H1 (cell line): Measurements from ENCODE around the gene FSTL4. TPM values are rescaled to one million over a fixed set of nuclear protein-coding genes. Genes with fewer than 3 reads are reported as not detected.

ENCODE experiments used
- CTCF ChIA-PET: fragments of 300-600 bp; sonication (Branson Sonifier 250); formaldehyde crosslinking; loops from one replicate; lab custom pipeline; 2021; ENCODE audit not compliant: partially characterized antibody; lab: Charles Lee
- POLR2A ChIA-PET: fragments of 300-600 bp; sonication (Branson Sonifier 250); formaldehyde crosslinking; loops from one replicate; lab custom pipeline; 2021; ENCODE audit warnings: inconsistent platforms; ENCODE audit not compliant: partially characterized antibody; lab: Charles Lee
- DNase-seq, 2 experiments: peaks; one replicate each; pipeline versions ENCODE4 v3.0.0 to v3.0.0-alpha.2; 2010 to 2022; ENCODE audit warnings: low spot score in 2 of 2, low read depth in 1 of 2, mixed read lengths in 1 of 2
- FAIRE-seq: peaks from 2 replicates; lab custom pipeline; 2011; peaks lifted over from hg19 to GRCh38; lab: Jason Lieb, UNC
- H2AFZ ChIP-seq: 2 replicates; pipeline ENCODE4 v1.8.1; 2012; ENCODE audit warnings: low read length, inconsistent platforms
- H2AK5ac ChIP-seq: 2 replicates; pipeline ENCODE4 v1.6.1; 2013; ENCODE audit warnings: low read depth, low read length
- H2BK120ac ChIP-seq: replicated peaks from 2 replicates; pipeline ENCODE3; 2013; ENCODE audit warnings: low read depth, low read length, inconsistent platforms
- H2BK12ac ChIP-seq: 2 replicates; pipeline ENCODE4 v1.6.1; 2013; ENCODE audit warnings: low read depth, low read length
- H2BK15ac ChIP-seq: 2 replicates; pipeline ENCODE4 v1.6.1; 2013; ENCODE audit warnings: low read length
- H2BK20ac ChIP-seq: 2 replicates; pipeline ENCODE4 v1.6.1; 2013; ENCODE audit warnings: low read length
- H2BK5ac ChIP-seq: 2 replicates; pipeline ENCODE4 v1.6.1; 2013; ENCODE audit warnings: low read depth, low read length
- H3K14ac ChIP-seq: 2 replicates; pipeline ENCODE4 v1.6.1; 2013; ENCODE audit warnings: inconsistent platforms; ENCODE audit not compliant: insufficient read length
- H3K18ac ChIP-seq: 2 replicates; pipeline ENCODE4 v1.6.1; 2013; ENCODE audit warnings: low read length; ENCODE audit errors: extremely low read depth
- H3K23ac ChIP-seq: 2 replicates; pipeline ENCODE4 v1.6.1; 2013; ENCODE audit warnings: inconsistent platforms; ENCODE audit not compliant: insufficient read length
- H3K23me2 ChIP-seq: 2 replicates; pipeline ENCODE4 v1.6.1; 2013; ENCODE audit warnings: low read depth, low read length
- H3K27ac ChIP-seq: 2 replicates; pipeline ENCODE4 v1.6.1; 2011; ENCODE audit warnings: low read depth, low read length, inconsistent platforms
- H3K27me3 ChIP-seq, 4 experiments: replicated peaks in 1 of 4; 1 replicate in 1 of 4; 2 replicates in 3 of 4; pipeline versions ENCODE4 v1.6.1 to v1.8.1; 2011 to 2013; ENCODE audit warnings: low read length in 3 of 4, mild to moderate bottlenecking in 3 of 4, inconsistent platforms in 2 of 4, mixed read lengths in 2 of 4, moderate library complexity in 1 of 4; ENCODE audit not compliant: control insufficient read depth in 3 of 4, insufficient read depth in 3 of 4; ENCODE audit errors: extremely low read depth in 1 of 4
- H3K36me3 ChIP-seq, 4 experiments: 2 replicates each; pipeline versions ENCODE4 v1.6.1 to v1.8.1; 2011 to 2013; ENCODE audit warnings: mild to moderate bottlenecking in 4 of 4, low read length in 3 of 4, moderate library complexity in 2 of 4, control low read depth in 1 of 4, inconsistent platforms in 1 of 4; ENCODE audit not compliant: insufficient read depth in 4 of 4, control insufficient read depth in 2 of 4
- H3K4ac ChIP-seq: replicated peaks from 2 replicates; pipeline ENCODE3; 2013; ENCODE audit warnings: low read length, low read depth, mixed read lengths, inconsistent platforms; ENCODE audit not compliant: insufficient read length
- H3K4me1 ChIP-seq, 4 experiments: replicated peaks in 1 of 4; 1 replicate in 1 of 4; 2 replicates in 3 of 4; pipeline versions ENCODE4 v1.6.1 to v1.8.1; 2011 to 2013; ENCODE audit warnings: low read length in 3 of 4, inconsistent platforms in 2 of 4, mixed read lengths in 1 of 4; ENCODE audit not compliant: insufficient read depth in 4 of 4, control insufficient read depth in 3 of 4
- H3K4me2 ChIP-seq, 2 experiments: 2 replicates each; pipeline versions ENCODE4 v1.6.1 to v1.8.1; 2011 to 2013; ENCODE audit warnings: low read depth in 2 of 2, low read length in 2 of 2, control low read depth in 1 of 2, inconsistent platforms in 1 of 2, mild to moderate bottlenecking in 1 of 2; ENCODE audit not compliant: insufficient read depth in 1 of 2
- H3K4me3 ChIP-seq, 4 experiments: fragments of 200-600, 300-600 bp in 1 of 4; sonication (generic), shearing (Covaris generic), sonication (Bioruptor Twin) in 1 of 4; 2 replicates each; pipeline versions ENCODE4 v1.5.1 to v1.8.1; 2011 to 2016; ENCODE audit warnings: low read length in 4 of 4, low read depth in 3 of 4, control low read depth in 2 of 4, inconsistent platforms in 2 of 4, mild to moderate bottlenecking in 2 of 4, mixed read lengths in 1 of 4, moderate library complexity in 1 of 4; ENCODE audit not compliant: insufficient read depth in 2 of 4; ENCODE audit errors: extremely low read depth in 1 of 4
- H3K56ac ChIP-seq: replicated peaks from 2 replicates; pipeline ENCODE3; 2013; ENCODE audit warnings: low read depth, mild to moderate bottlenecking, mixed read lengths, low read length, inconsistent platforms; ENCODE audit not compliant: insufficient read length
- H3K79me1 ChIP-seq: 2 replicates; pipeline ENCODE4 v1.6.1; 2013; ENCODE audit warnings: low read depth, low read length, control low read depth
- H3K79me2 ChIP-seq, 2 experiments: 2 replicates each; pipeline versions ENCODE4 v1.6.1 to v1.8.1; 2012 to 2013; ENCODE audit warnings: low read length in 2 of 2, mild to moderate bottlenecking in 2 of 2, inconsistent platforms in 1 of 2; ENCODE audit not compliant: insufficient read depth in 2 of 2, control insufficient read depth in 1 of 2
- H3K9ac ChIP-seq, 4 experiments: replicated peaks in 1 of 4; 1 replicate in 1 of 4; 2 replicates in 3 of 4; pipeline versions ENCODE4 v1.6.1 to v1.8.1; 2011 to 2013; ENCODE audit warnings: low read depth in 3 of 4, low read length in 3 of 4, control low read depth in 2 of 4, mild to moderate bottlenecking in 2 of 4, moderate library complexity in 2 of 4, inconsistent platforms in 1 of 4; ENCODE audit errors: extremely low read depth in 1 of 4
- H3K9me3 ChIP-seq, 2 experiments: 2 replicates each; pipeline versions ENCODE4 v1.6.1 to v1.8.1; 2012 to 2013; ENCODE audit warnings: mild to moderate bottlenecking in 2 of 2, moderate library complexity in 2 of 2, control low read depth in 1 of 2, inconsistent platforms in 1 of 2, low read depth in 1 of 2, low read length in 1 of 2, mixed read lengths in 1 of 2; ENCODE audit not compliant: insufficient read depth in 2 of 2
- H4K20me1 ChIP-seq, 2 experiments: replicated peaks in 1 of 2; 2 replicates each; pipeline versions ENCODE3 to v1.8.1; 2011 to 2013; ENCODE audit warnings: inconsistent platforms in 2 of 2, low read length in 2 of 2, mild to moderate bottlenecking in 1 of 2; ENCODE audit not compliant: insufficient read depth in 2 of 2, control insufficient read depth in 1 of 2
- H4K5ac ChIP-seq: 2 replicates; pipeline ENCODE4 v1.6.1; 2013; ENCODE audit warnings: low read length, low read depth, mixed read lengths, inconsistent platforms; ENCODE audit not compliant: insufficient read length
- H4K8ac ChIP-seq: 2 replicates; pipeline ENCODE4 v1.8.0; 2013; ENCODE audit warnings: mild to moderate bottlenecking, moderate library complexity, low read length, inconsistent platforms; ENCODE audit not compliant: insufficient read depth; ENCODE audit errors: extremely low read depth
- H4K91ac ChIP-seq: replicated peaks from 2 replicates; pipeline ENCODE3; 2013; ENCODE audit warnings: low read length, mixed read lengths, inconsistent platforms; ENCODE audit not compliant: insufficient read length
- BRCA1 ChIP-seq: IDR thresholded peaks from 2 replicates; pipeline ENCODE4 v1.6.1; 2012; ENCODE audit warnings: low read depth, low read length, improper control_type of control experiment
- CBX8 ChIP-seq: fragments of 300-800, 300-1000 bp; sonication (generic); IDR thresholded peaks from 2 replicates; pipeline ENCODE4 v1.7.1; 2016; ENCODE audit warnings: low read depth, low read length, borderline replicate concordance
- CTBP2 ChIP-seq: IDR thresholded peaks from 2 replicates; pipeline ENCODE4 v1.7.0; 2011; ENCODE audit warnings: borderline replicate concordance, mild to moderate bottlenecking, moderate library complexity, mixed read lengths, low read length; ENCODE audit not compliant: insufficient read depth, insufficient read length
- FOSL1 ChIP-seq: IDR thresholded peaks from 2 replicates; pipeline ENCODE4 v1.6.1; 2011; ENCODE audit warnings: mild to moderate bottlenecking, low read depth, low read length, moderate library complexity; ENCODE audit not compliant: insufficient read depth
- GABPA ChIP-seq: IDR thresholded peaks from 2 replicates; pipeline ENCODE4 v1.6.1; 2011; ENCODE audit warnings: mild to moderate bottlenecking, low read length, moderate library complexity, borderline replicate concordance; ENCODE audit not compliant: insufficient read depth
- KDM5A ChIP-seq: fragments of 200-600 bp; IDR thresholded peaks from 2 replicates; pipeline ENCODE4 v1.7.1; 2012; ENCODE audit warnings: mild to moderate bottlenecking, low read length, inconsistent platforms, mixed read lengths
- RFX5 ChIP-seq: IDR thresholded peaks from 2 replicates; pipeline ENCODE4 v1.6.1; 2011; ENCODE audit warnings: low read depth, low read length, improper control_type of control experiment, borderline replicate concordance
- SUZ12 ChIP-seq: fragments of 200-600 bp; sonication (generic); IDR thresholded peaks from 2 replicates; pipeline ENCODE4 v1.6.1; 2012; ENCODE audit warnings: mild to moderate bottlenecking, inconsistent platforms, low read length, moderate library complexity, mixed read lengths
- YY1 ChIP-seq: IDR thresholded peaks from 2 replicates; pipeline ENCODE4 v1.6.1; 2011; ENCODE audit warnings: low read depth, mild to moderate bottlenecking, low read length
- polyA plus RNA-seq, 7 experiments: library from polyadenylated mRNA; depleted of rRNA in 3 of 7; stranded (reverse) in 5 of 7; unstranded in 2 of 7; fragments of >200 nt in 5 of 7; fragments of 200-250 nt in 2 of 7; gene quantifications; 1 replicate in 5 of 7; 2 replicates in 1 of 7; 4 replicates in 1 of 7; pipeline versions ENCODE4 v1.2.1 to v1.2.3, GENCODE V29; 2011 to 2013; ENCODE audit warnings: missing spikeins in 2 of 7, mixed read lengths in 2 of 7
- total RNA-seq: library from RNA; stranded (reverse); fragmentation: NEBNext Ultra II Directional; extraction: Animal tissue kit (Norgen Biotek cat#: 25700); gene quantifications from 2 replicates; pipeline ENCODE4 v1.2.1, GENCODE V29; 2021

FSTL4 gene
- total and polyA plus RNA-seq, 2 of the 8 experiments (the other 6 are each of a cell fraction or from before 2014, with no cell fraction given), result 3.1 to 4.1 TPM

GRCh38 chr5:133430095-133430494 lies 182.2 kb downstream of the FSTL4 start:
- Histone ChIP-seq H2BK20ac (no peak overlapping the region), H3K36me3 (no peaks in the 10 kb centered on the region), H2AFZ (no peak overlapping the region), H3K27me3 (no peaks in the 10 kb centered on the region), H2BK12ac (no peak overlapping the region), H2AK5ac (no peak overlapping the region), H4K91ac (no peak overlapping the region), H4K5ac (no peak overlapping the region), H3K23me2 (no peaks in the 10 kb centered on the region), H2BK15ac (no peak overlapping the region), H3K4me3 (no peak overlapping the region), H3K18ac (no peak overlapping the region), H3K4me1 (peaks cover 5 to 19% (median 12%) of the 10 kb centered on the region in 4 experiments; a peak in 5 of 7 replicates), H3K56ac (no peak overlapping the region), H3K4me2 (no peak overlapping the region), H3K27ac (no peak overlapping the region), H3K9me3 (no peaks in the 10 kb centered on the region), H2BK5ac (no peak overlapping the region), H2BK120ac (no peak overlapping the region), H3K23ac (no peak overlapping the region), H3K14ac (no peak overlapping the region), H4K20me1 (no peaks in the 10 kb centered on the region), H4K8ac (no peak overlapping the region), H3K4ac (no peak overlapping the region), H3K9ac (no peak overlapping the region), H3K79me2 (no peaks in the 10 kb centered on the region), H3K79me1 (no peaks in the 10 kb centered on the region; the same call in 1 of the 2 replicates)
- POLR2A ChIA-PET, result no interaction called here
- CTCF ChIA-PET, result interaction anchor here (0.7 to 2.6 kb wide), 4 partner anchors 8 to 354 kb away, joined by 3 to 8 read pairs (median 5); no protein-coding TSS in a partner anchor
- no peak for FAIRE-seq
- DNase-seq, result no peak
- TF ChIP-seq GABPA (no peak), KDM5A (no peak), FOSL1 (no peak), CTBP2 (no peak), YY1 (no peak), RFX5 (no peak), CBX8 (no peak), SUZ12 (no peak), BRCA1 (no peak)
